NCI-H2107 treated with DMSO at 0.1 percent for 48 hours (cell line): ENCODE results near the gene NACC1.
"Not testable (repeated sequence)": the region's sequence is repeated elsewhere in the genome, so short reads cannot be mapped to it uniquely, and the experiment has no call there.

Source experiments
- DNase-seq: peaks from one replicate; lab custom pipeline; 2025; ENCODE audit not compliant: unreplicated experiment; lab: John Stamatoyannopoulos, UW

NACC1 gene

GRCh38 chr19:13160557-13160956 is 42.5 kb downstream of the NACC1 start:
- DNase-seq = no peak

DNA sequence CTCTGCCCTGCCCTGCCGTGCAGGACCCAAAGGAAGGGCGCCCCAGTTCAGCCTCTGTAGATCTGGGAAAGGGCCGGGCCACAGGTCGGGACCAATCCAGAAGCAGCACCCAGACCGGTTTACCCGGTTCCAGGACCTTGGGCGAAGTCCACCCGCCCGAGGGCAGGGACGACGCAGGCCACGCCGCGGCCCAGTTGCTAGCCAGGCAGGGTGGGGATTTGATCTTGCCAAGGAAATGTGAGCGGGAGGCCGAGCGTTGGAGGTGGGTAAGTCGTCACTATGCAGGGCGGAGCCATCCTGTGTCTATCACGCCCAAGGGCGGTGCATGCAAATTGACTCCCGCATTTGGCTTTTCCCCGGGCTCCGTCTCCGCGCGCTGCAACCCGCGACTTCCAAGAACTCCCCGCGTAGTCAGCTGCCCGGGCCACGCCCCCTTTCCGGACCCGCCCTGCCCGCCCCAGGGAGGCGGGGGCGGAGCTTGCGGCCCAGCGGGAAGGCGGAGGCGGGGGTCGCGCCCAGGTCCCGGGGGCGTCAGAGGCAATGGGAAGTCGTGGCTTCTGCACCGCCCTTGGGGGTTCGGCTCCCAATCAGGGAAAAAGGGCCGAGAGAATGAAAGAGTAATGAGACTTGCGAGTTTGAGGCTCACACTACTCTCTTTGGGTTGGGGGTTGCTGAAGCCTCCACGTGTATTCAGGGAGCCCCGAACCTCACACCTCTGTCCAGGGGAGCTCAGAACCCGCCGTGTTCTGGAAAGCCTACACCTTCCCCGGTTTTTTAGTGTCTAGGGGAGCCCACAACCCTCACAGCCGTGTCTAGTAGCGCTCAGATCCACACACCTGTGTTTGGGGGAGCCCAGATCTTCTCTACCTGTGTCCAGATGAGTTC is 44.9 kb downstream of the NACC1 start:
- peak; percentile 15 for DNase-seq

GRCh38 chr19:13163609-13164342 is 45.7 kb downstream of the NACC1 start:
- no peak for DNase-seq

- DNase-seq = peak; percentile 15
Observed at GRCh38 chr19:13164343-13165161, 46.5 kb downstream of the NACC1 start.

- no peak for DNase-seq
Observed at GRCh38 chr19:13165162-13165997, 47.3 kb downstream of the NACC1 start.

DNA sequence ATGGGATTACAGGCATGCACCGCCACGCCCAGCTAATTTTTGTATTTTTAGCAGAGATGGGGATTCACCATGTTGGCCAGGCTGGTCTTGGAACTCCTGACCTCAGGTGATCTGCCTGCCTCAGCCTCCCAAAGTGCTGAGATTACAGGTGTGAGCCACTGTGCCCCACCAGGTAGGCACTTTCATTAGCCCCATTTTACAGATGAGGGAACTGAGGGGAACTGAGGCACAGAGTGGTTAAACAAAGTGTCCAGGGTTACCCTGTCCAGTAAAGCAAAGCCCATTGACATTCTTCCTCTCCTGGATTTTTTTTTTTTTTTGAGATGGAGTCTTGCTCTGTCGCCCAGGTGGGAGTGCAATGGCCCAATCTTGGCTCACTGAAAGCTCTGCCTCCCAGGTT is 48.1 kb downstream of the NACC1 start:
- not testable (repeated sequence) for DNase-seq

DNA sequence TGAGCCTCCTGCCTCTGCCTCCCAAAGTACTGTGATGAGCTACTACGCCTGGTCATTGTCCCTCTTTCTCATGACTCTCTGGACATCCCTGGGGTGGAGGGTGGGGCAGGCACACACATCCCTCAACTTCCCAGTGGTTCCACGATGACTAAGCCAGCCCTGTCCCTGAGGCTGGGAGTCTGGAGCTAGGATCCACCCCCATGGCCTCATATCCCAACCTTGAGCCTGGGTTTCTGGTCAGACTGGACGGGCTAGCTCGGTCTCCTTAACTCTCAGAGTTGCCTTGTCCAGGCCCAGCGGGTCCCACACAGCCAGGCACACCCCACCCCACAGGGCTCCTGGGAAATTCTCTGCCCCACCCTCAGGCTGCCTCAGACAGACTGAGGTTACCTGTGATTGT is 51.7 kb downstream of the NACC1 start:
- no peak for DNase-seq

GRCh38 chr19:13171146-13171545 is 53.1 kb downstream of the NACC1 start:
- no peak for DNase-seq

GRCh38 chr19:13172346-13173138 is 54.5 kb downstream of the NACC1 start:
- DNase-seq = peak; percentile 1

DNA sequence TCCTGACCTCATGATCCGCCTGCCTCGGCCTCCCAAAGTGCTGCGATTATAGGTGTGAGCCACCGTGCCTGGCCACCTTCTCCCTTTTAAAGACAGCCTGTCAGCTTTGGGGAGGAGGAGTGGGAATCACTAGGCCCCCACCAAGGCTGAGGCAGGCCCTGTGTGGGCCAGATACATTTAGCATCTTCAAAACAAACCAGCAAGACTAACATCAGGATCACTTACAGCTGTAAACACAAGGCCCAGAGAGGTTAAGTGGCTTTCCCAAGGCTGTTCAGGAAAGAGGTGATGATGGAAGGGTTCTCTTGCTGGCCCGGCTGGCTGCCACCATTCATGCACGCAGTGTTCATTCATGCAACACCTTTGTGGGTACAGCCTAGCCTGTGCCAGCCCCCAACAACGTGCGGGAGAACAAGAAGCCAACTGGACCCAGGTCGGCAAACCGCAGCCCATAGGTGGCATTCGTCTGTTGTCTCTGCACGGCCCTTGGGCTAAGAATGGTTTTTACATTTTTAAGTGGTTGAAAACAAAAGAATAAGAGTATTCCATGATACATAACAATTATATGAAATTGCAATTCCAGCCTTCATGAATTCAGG is 55.2 kb downstream of the NACC1 start:
- DNase-seq = no peak

GRCh38 chr19:13176345-13176744 is 58.3 kb downstream of the NACC1 start:
- DNase-seq = no peak

GRCh38 chr19:13177584-13177983 is 59.5 kb downstream of the NACC1 start:
- DNase-seq = not testable (repeated sequence)

DNA sequence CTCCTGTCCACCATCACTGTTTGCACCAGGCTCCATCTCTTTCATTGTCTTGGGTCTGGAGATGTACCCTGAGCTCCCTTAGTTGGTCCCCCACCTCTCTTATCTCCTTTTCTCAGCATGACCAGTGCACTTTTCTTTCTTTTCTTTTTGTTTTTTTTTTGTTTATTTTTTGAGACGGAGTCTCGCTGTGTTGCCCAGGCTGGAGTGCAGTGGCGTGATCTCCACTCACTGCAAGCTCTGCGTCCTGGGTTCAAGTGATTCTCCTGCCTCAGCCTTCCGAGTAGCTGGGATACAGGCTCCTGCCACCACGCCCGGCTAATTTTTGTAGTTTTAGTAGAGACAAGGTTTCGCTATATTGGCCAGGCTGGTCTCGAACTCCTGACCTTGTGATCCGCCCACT is 60.2 kb downstream of the NACC1 start:
- not testable (repeated sequence) for DNase-seq

- no peak for DNase-seq
Observed at GRCh38 chr19:13181747-13182388, 63.8 kb downstream of the NACC1 start.

DNA sequence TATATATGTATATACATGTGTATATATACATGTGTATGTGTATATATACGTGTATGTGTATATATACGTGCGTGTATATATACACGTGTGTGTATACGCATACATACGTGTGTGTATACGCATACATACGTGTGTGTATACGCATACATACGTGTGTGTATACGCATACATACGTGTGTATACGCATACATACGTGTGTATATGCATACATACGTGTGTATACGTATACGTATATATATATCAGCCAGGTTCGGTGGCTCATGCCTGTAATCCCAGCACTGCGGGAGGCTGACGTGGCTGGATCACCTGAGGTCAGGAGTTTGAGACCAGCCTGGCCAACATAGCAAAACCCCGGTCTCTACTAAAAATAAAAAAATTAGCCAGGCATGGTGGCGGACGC is 66.9 kb downstream of the NACC1 start:
- not testable (repeated sequence) for DNase-seq

- DNase-seq = not testable (repeated sequence)
Observed at GRCh38 chr19:13185763-13186657, 67.9 kb downstream of the NACC1 start.

DNA sequence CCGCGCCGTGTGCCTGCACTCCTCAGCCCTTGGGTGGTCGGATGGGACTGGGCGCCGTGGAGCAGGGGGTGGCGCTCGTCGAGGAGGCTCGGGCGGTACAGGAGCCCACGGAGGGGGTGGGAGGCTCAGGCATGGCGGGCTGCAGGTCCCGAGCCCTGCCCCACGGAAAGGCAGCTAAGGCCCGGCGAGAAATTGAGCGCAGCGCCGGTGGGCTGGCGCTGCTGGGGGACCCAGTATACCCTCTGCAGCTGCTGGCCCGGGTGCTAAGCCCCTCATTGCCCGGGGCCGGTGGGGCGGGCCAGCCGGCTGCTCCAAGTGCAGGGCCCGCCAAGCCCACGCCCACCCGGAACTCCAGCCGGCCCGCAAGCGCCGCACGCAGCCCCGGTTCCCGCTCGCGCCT is 68.6 kb downstream of the NACC1 start:
- not testable (repeated sequence) for DNase-seq

GRCh38 chr19:13187419-13187818 is 69.4 kb downstream of the NACC1 start:
- no peak for DNase-seq
